HG03565 (cell line): ENCODE measurements around the gene SGCD.

Experiments used
- ATAC-seq: cut with Tn5 transposase; IDR thresholded peaks from one replicate; pipeline ENCODE4 v1.9.1; 2021; ENCODE audit warnings: mild to moderate bottlenecking, moderate library complexity; ENCODE audit not compliant: unreplicated experiment

Gene SGCD

GRCh38 chr5:156361436-156362109 lies 34.6 kb downstream of the SGCD start:
- ATAC-seq, result no peak

GRCh38 chr5:156363861-156364260 lies 36.9 kb downstream of the SGCD start:
- ATAC-seq, result no peak

- no peak for ATAC-seq
Observed at GRCh38 chr5:156366521-156366920, 39.6 kb downstream of the SGCD start.

GRCh38 chr5:156367597-156367996 lies 40.6 kb downstream of the SGCD start:
- ATAC-seq, result no peak

- no peak for ATAC-seq
Observed at GRCh38 chr5:156375895-156376495, 49.0 kb downstream of the SGCD start.

- ATAC-seq, result peak; percentile 65
Observed at GRCh38 chr5:156376751-156377150, 49.8 kb downstream of the SGCD start.

- no peak for ATAC-seq
Observed at GRCh38 chr5:156378159-156378558, 51.2 kb downstream of the SGCD start.

- ATAC-seq, result no peak
Observed at GRCh38 chr5:156379206-156379605, 52.2 kb downstream of the SGCD start.

GRCh38 chr5:156380848-156381247 lies 53.9 kb downstream of the SGCD start:
- no peak for ATAC-seq

- ATAC-seq, result no peak
Observed at GRCh38 chr5:156383510-156384265, 56.7 kb downstream of the SGCD start.

GRCh38 chr5:156385416-156385815 lies 58.5 kb downstream of the SGCD start:
- no peak for ATAC-seq

- ATAC-seq, result no peak
Observed at GRCh38 chr5:156386976-156387375, 60.0 kb downstream of the SGCD start.

- no peak for ATAC-seq
Observed at GRCh38 chr5:156387391-156387790, 60.4 kb downstream of the SGCD start.

GRCh38 chr5:156388233-156388632 lies 61.3 kb downstream of the SGCD start:
- ATAC-seq, result no peak

- ATAC-seq, result no peak
Observed at GRCh38 chr5:156391139-156391538, 64.2 kb downstream of the SGCD start.

GRCh38 chr5:156393980-156394379 lies 67.0 kb downstream of the SGCD start:
- no peak for ATAC-seq

GRCh38 chr5:156394642-156395305 lies 67.8 kb downstream of the SGCD start:
- no peak for ATAC-seq

- no peak for ATAC-seq
Observed at GRCh38 chr5:156395306-156395675, 68.3 kb downstream of the SGCD start.

- ATAC-seq, result no peak
Observed at GRCh38 chr5:156396063-156396829, 69.3 kb downstream of the SGCD start.

GRCh38 chr5:156396830-156397081 lies 69.8 kb downstream of the SGCD start:
- ATAC-seq, result no peak

- ATAC-seq, result no peak
Observed at GRCh38 chr5:156399323-156399722, 72.4 kb downstream of the SGCD start.
